IMR-90 (cell line): ENCODE measurements around the gene RGS16. TPM values are rescaled to one million over a fixed set of nuclear protein-coding genes. Genes with fewer than 3 reads are reported as not detected.

ENCODE experiments used
- ATAC-seq: fragments of 200-7000 bp; cut with Tn5 transposase; 2 replicates; pipeline ENCODE4 v1.9.1; 2020; ENCODE audit warnings: low read depth, mild to moderate bottlenecking, moderate library complexity
- BruUV-seq: library from RNA; stranded (reverse); fragments of 400-500 nt; replicated peaks from 2 replicates; lab custom pipeline; 2021; lab: Mats Ljungman, UMichigan
- CTCF ChIA-PET: fragments of 300-600 bp; formaldehyde crosslinking; extraction: SDS; loops from one replicate; lab custom pipeline; 2021; ENCODE audit warnings: antibody characterized with exemption; lab: Yijun Ruan, JAX
- POLR2A ChIA-PET: fragments of 300-600 bp; sonication (Branson Sonifier 250); formaldehyde crosslinking; loops from one replicate; lab custom pipeline; 2022; ENCODE audit warnings: antibody characterized with exemption; ENCODE audit not compliant: unreplicated experiment; lab: Charles Lee
- DNase-seq: peaks from one replicate; pipeline ENCODE4 v3.0.0; 2013
- H2AFZ ChIP-seq: replicated peaks from 2 replicates; pipeline ENCODE3; 2013; ENCODE audit warnings: low read length, mild to moderate bottlenecking; ENCODE audit not compliant: poor library complexity
- H2AK5ac ChIP-seq: 2 replicates; pipeline ENCODE4 v1.6.1; 2013; ENCODE audit warnings: low read depth, low read length, inconsistent platforms
- H2AK9ac ChIP-seq: replicated peaks from 2 replicates; pipeline ENCODE3; 2013; ENCODE audit warnings: mild to moderate bottlenecking, low read depth, low read length, moderate library complexity; ENCODE audit not compliant: poor library complexity
- H2BK120ac ChIP-seq: 2 replicates; pipeline ENCODE4 v1.6.1; 2013; ENCODE audit warnings: low read depth, low read length, inconsistent platforms
- H2BK15ac ChIP-seq: 3 replicates; pipeline ENCODE4 v1.6.1; 2013; ENCODE audit warnings: low read depth, low read length, inconsistent platforms
- H2BK20ac ChIP-seq: 2 replicates; pipeline ENCODE4 v1.6.1; 2013; ENCODE audit warnings: low read depth, mild to moderate bottlenecking, inconsistent platforms, low read length, moderate library complexity
- H2BK5ac ChIP-seq: 2 replicates; pipeline ENCODE4 v1.6.1; 2013; ENCODE audit warnings: mild to moderate bottlenecking, low read depth, low read length, inconsistent platforms; ENCODE audit not compliant: poor library complexity, severe bottlenecking
- H3K14ac ChIP-seq: replicated peaks from 2 replicates; pipeline ENCODE4 v1.6.1; 2013; ENCODE audit warnings: low read depth, low read length, inconsistent platforms
- H3K18ac ChIP-seq: 2 replicates; pipeline ENCODE4 v1.6.1; 2013; ENCODE audit warnings: low read depth, low read length, control low read depth
- H3K23ac ChIP-seq: 2 replicates; pipeline ENCODE4 v1.6.1; 2013; ENCODE audit warnings: low read depth, low read length, inconsistent platforms
- H3K27ac ChIP-seq: 2 replicates; pipeline ENCODE4 v1.5.1; 2013; ENCODE audit warnings: mild to moderate bottlenecking, control low read depth, low read length; ENCODE audit not compliant: insufficient read depth
- H3K27me3 ChIP-seq: 2 replicates; pipeline ENCODE4 v1.6.1; 2013; ENCODE audit warnings: low read length; ENCODE audit not compliant: control insufficient read depth, insufficient read depth
- H3K36me3 ChIP-seq: 2 replicates; pipeline ENCODE4 v1.6.1; 2013; ENCODE audit warnings: low read length, mixed read lengths; ENCODE audit not compliant: control insufficient read depth, insufficient read depth
- H3K4ac ChIP-seq: 2 replicates; pipeline ENCODE4 v1.6.1; 2013; ENCODE audit warnings: low read depth, low read length, inconsistent platforms
- H3K4me1 ChIP-seq: 2 replicates; pipeline ENCODE4 v1.6.1; 2013; ENCODE audit warnings: low read length, mixed read lengths; ENCODE audit not compliant: control insufficient read depth, insufficient read depth
- H3K4me2 ChIP-seq: 2 replicates; pipeline ENCODE4 v1.6.1; 2013; ENCODE audit warnings: low read depth, mild to moderate bottlenecking, control low read depth, low read length, moderate library complexity
- H3K4me3 ChIP-seq: 2 replicates; pipeline ENCODE4 v1.5.1; 2013; ENCODE audit warnings: low read depth, mild to moderate bottlenecking, control low read depth, low read length, moderate library complexity; ENCODE audit not compliant: insufficient read depth
- H3K56ac ChIP-seq: 2 replicates; pipeline ENCODE4 v1.6.1; 2013; ENCODE audit warnings: low read length, inconsistent platforms; ENCODE audit not compliant: insufficient read depth; ENCODE audit errors: extremely low read depth
- H3K79me1 ChIP-seq, 2 experiments: 2 replicates each; pipeline ENCODE4 v1.6.1; 2013; ENCODE audit warnings: low read length in 2 of 2, inconsistent platforms in 1 of 2, low read depth in 1 of 2
- H3K9ac ChIP-seq: 2 replicates; pipeline ENCODE4 v1.6.1; 2013; ENCODE audit warnings: low read depth, low read length, control low read depth
- H3K9me1 ChIP-seq: 2 replicates; pipeline ENCODE4 v1.6.1; 2013; ENCODE audit warnings: low read length, inconsistent platforms; ENCODE audit not compliant: insufficient read depth
- H3K9me3 ChIP-seq: 2 replicates; pipeline ENCODE4 v1.6.1; 2013; ENCODE audit warnings: low read length; ENCODE audit not compliant: control insufficient read depth, insufficient read depth
- H4K20me1 ChIP-seq: 2 replicates; pipeline ENCODE4 v1.6.1; 2013; ENCODE audit warnings: low read length, inconsistent platforms; ENCODE audit not compliant: insufficient read depth
- H4K5ac ChIP-seq: 2 replicates; pipeline ENCODE4 v1.6.1; 2013; ENCODE audit warnings: mild to moderate bottlenecking, low read depth, low read length, control low read depth
- H4K8ac ChIP-seq, 2 experiments: 2 replicates each; pipeline ENCODE4 v1.6.1; 2013; ENCODE audit warnings: low read depth in 2 of 2, low read length in 2 of 2, control low read depth in 1 of 2, inconsistent platforms in 1 of 2
- H4K91ac ChIP-seq: 2 replicates; pipeline ENCODE4 v1.6.1; 2013; ENCODE audit warnings: low read depth, low read length, inconsistent platforms; ENCODE audit not compliant: insufficient read depth
- BHLHE40 ChIP-seq: fragments of 150-350 bp; IDR thresholded peaks from 2 replicates; pipeline ENCODE4 v1.6.1; 2016; ENCODE audit warnings: mild to moderate bottlenecking, low read depth, low read length
- RCOR1 ChIP-seq: IDR thresholded peaks from 2 replicates; pipeline ENCODE4 v1.6.1; 2012; ENCODE audit warnings: mild to moderate bottlenecking, low read length, improper control_type of control experiment; ENCODE audit not compliant: insufficient replicate concordance
- SMC3 ChIP-seq: fragments of 150-350 bp; IDR thresholded peaks from 2 replicates; pipeline ENCODE4 v1.6.1; 2016; ENCODE audit warnings: low read depth, mild to moderate bottlenecking, antibody characterized with exemption, low read length, moderate library complexity
- WGBS, 2 experiments: methylation state at CpG; one replicate each; pipeline versions ENCODE4 v1.1.5 to v1.1.7; 2013; ENCODE audit warnings: missing lambda C conversion rate in 2 of 2; ENCODE audit not compliant: insufficient read length in 1 of 2; ENCODE audit errors: extremely low coverage in 2 of 2; 5-methylcytosine and 5-hydroxymethylcytosine counted together
- dilution Hi-C: fragments of 300-500 bp; cut with HindIII; formaldehyde crosslinking; loops from one replicate; pipeline ENCODE4 v1.14.3; 2018; ENCODE audit warnings: low sequenced_read_pairs; ENCODE audit not compliant: unreplicated experiment
- in situ Hi-C: fragments of 300-500 bp; cut with MboI; formaldehyde crosslinking; loops from 3 replicates; pipeline ENCODE4 v1.14.3; 2019; ENCODE audit warnings: low sequenced_read_pairs, inconsistent platforms, mixed read lengths
- intact Hi-C: fragments of 100-400 bp; cut with micrococcal nuclease; formaldehyde crosslinking; loops from 2 replicates; pipeline ENCODE4 v1.10.0; 2022
- polyA plus RNA-seq, 3 experiments: library from polyadenylated mRNA; depleted of rRNA; stranded (reverse); fragments of >200 nt; gene quantifications; 2 replicates each; pipeline ENCODE4 v1.2.3, GENCODE V29; 2012; ENCODE audit warnings: low replicate concordance in 1 of 3
- total RNA-seq: library from RNA; depleted of rRNA; stranded (reverse); fragments of >200 nt; gene quantifications from 2 replicates; pipeline ENCODE4 v1.2.3, GENCODE V29; 2012

RGS16 gene
- total and polyA plus RNA-seq, 2 of the 4 experiments (the other 2 are of a cell fraction) = 0.15 to 0.18 TPM

DNA sequence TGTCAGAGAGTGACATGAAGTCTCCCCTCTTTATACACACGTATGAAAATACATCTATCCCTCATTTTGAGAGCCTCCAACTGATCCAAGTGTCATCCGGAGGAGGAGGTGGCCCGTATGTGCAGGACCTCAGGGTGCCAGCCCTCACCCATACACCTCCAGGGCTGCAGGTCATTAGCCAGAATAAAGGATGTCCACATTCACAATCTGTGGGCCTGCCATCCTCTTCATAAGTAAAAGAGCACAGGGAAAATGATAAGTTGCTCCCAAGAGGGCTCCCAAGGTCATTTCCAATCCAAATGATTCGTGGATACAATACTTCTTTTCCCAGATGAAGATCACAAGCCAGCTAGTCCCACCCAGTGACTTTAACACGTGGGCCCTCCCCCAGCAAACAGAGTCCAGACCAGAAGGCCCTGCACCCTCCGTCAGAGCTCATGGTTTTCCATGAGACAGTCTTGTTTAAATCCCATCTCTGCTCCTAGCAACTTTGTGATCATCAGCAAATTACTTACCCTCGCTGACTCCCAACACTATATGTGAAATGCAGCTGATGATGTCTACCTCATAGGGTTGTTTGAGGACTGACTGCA, 43.7 kb downstream of the RGS16 start:
- Histone ChIP-seq H3K4me3 (no peak overlapping the region), H3K4me2 (no peak overlapping the region), H3K4me1 (no peaks in the 10 kb centered on the region), H3K23ac (no peak overlapping the region), H2BK15ac (no peak overlapping the region), H3K79me1 (no peaks in the 10 kb centered on the region), H3K27me3 (peaks cover 5% of the 10 kb centered on the region), H3K18ac (no peak overlapping the region), H4K20me1 (no peaks in the 10 kb centered on the region), H2BK5ac (no peak overlapping the region), H4K5ac (no peak overlapping the region), H2BK20ac (no peak overlapping the region), H3K9me1 (no peaks in the 10 kb centered on the region), H3K9ac (no peak overlapping the region), H4K91ac (no peak overlapping the region), H2AFZ (no peak overlapping the region), H3K4ac (no peak overlapping the region), H4K8ac (no peak overlapping the region), H2AK5ac (no peak overlapping the region), H2AK9ac (no peak overlapping the region), H3K36me3 (no peaks in the 10 kb centered on the region), H2BK120ac (no peak overlapping the region), H3K14ac (no peak overlapping the region), H3K27ac (no peak overlapping the region), H3K9me3 (no peaks in the 10 kb centered on the region), H3K56ac (no peak overlapping the region)
- BruUV-seq = no TSS peak
- TF ChIP-seq RCOR1 = no peak
- TF ChIP-seq SMC3 = no peak
- TF ChIP-seq BHLHE40 = no peak
- CTCF ChIA-PET = no interaction called here
- no peak for ATAC-seq
- POLR2A ChIA-PET = no interaction called here
- intact Hi-C loops = no loop called here
- in situ Hi-C loops = no loop called here
- WGBS, 2 experiments = no CpG with 5 or more reads among the region's 7 CpGs
- dilution Hi-C loops = no loop called here
- DNase-seq = no peak
